A549 (cell line): ENCODE measurements around the gene SCYGR8. TPM values are rescaled to one million over a fixed set of nuclear protein-coding genes. Genes with fewer than 3 reads are reported as not detected.

Experiments
- ATAC-seq, 2 experiments: fragments of 200-7000 bp in 1 of 2; fragments of >200 bp in 1 of 2; cut with Nextera tagmentation in 1 of 2; cut with Tn5 transposase in 1 of 2; 3 replicates each; pipeline versions ENCODE4 v1.8.0 to v1.9.1; 2018 to 2020; ENCODE audit warnings: mild to moderate bottlenecking in 1 of 2, moderate library complexity in 1 of 2
- CTCF ChIA-PET: fragments of 300-600 bp; sonication (Branson Sonifier 250); formaldehyde crosslinking; extraction: SDS; loops from one replicate; lab custom pipeline; 2021; ENCODE audit warnings: antibody characterized with exemption, inconsistent platforms; lab: Yijun Ruan, JAX
- POLR2A ChIA-PET: fragments of 350-600 bp; formaldehyde crosslinking; extraction: SDS; loops from one replicate; lab custom pipeline; 2021; ENCODE audit warnings: antibody characterized with exemption, inconsistent platforms; lab: Yijun Ruan, JAX
- DNase-seq, 2 experiments: peaks; one replicate each; pipeline versions ENCODE4 v3.0.0 to v3.0.0-alpha.2; 2011 to 2016; ENCODE audit warnings: low read depth in 1 of 2, low spot score in 1 of 2
- FAIRE-seq: peaks from 2 replicates; lab custom pipeline; 2011; peaks lifted over from hg19 to GRCh38; lab: Jason Lieb, UNC
- H3K27ac ChIP-seq, 2 experiments: fragments of >200 bp; sonication (Bioruptor Twin); formaldehyde crosslinking; 3 replicates each; pipeline ENCODE4 v1.5.1; 2016 to 2017
- H3K4me1 ChIP-seq: fragments of >200 bp; sonication (Bioruptor Twin); formaldehyde crosslinking; 3 replicates; pipeline ENCODE4 v1.6.1; 2016
- H3K4me2 ChIP-seq: fragments of >200 bp; sonication (Bioruptor Twin); formaldehyde crosslinking; 3 replicates; pipeline ENCODE4 v1.6.1; 2016
- H3K4me3 ChIP-seq: fragments of >200 bp; sonication (Bioruptor Twin); formaldehyde crosslinking; 3 replicates; pipeline ENCODE4 v1.5.1; 2016
- H3K9me3 ChIP-seq: fragments of >200 bp; sonication (Bioruptor Twin); formaldehyde crosslinking; 3 replicates; pipeline ENCODE4 v1.6.1; 2016
- CBX8 ChIP-seq: fragments of 200-600 bp; sonication (generic); IDR thresholded peaks from 2 replicates; pipeline ENCODE4 v1.6.1; 2016
- CHD2 ChIP-seq: fragments of 150-350 bp; IDR thresholded peaks from 2 replicates; pipeline ENCODE4 v1.6.1; 2014; ENCODE audit warnings: low read length; ENCODE audit not compliant: partially characterized antibody
- EP300 ChIP-seq, 2 experiments: fragments of >200 bp; sonication (Bioruptor Twin); formaldehyde crosslinking; IDR thresholded peaks; 2 replicates in 1 of 2; 3 replicates in 1 of 2; pipeline ENCODE4 v1.6.1; 2016 to 2017
- ESRRA ChIP-seq: fragments of 150-350 bp; IDR thresholded peaks from 2 replicates; pipeline ENCODE4 v1.6.1; 2014; ENCODE audit warnings: mild to moderate bottlenecking, low read length, borderline replicate concordance
- FOXS1 ChIP-seq: fragments of 250-450 bp; sonication (Bioruptor Pico); IDR thresholded peaks from 2 replicates; pipeline ENCODE4 v1.5.0; 2020; ENCODE audit warnings: mild to moderate bottlenecking, moderate library complexity
- GATA3 ChIP-seq: IDR thresholded peaks from 2 replicates; pipeline ENCODE4 v1.6.1; 2012; ENCODE audit warnings: borderline replicate concordance
- HEYL ChIP-seq: fragments of 250-450 bp; sonication (Bioruptor Pico); IDR thresholded peaks from 2 replicates; pipeline ENCODE4 v1.8.0; 2021; ENCODE audit warnings: mild to moderate bottlenecking, moderate library complexity
- HOXB13 ChIP-seq: fragments of 250-450 bp; sonication (Bioruptor Pico); IDR thresholded peaks from 2 replicates; pipeline ENCODE4 v1.5.0; 2020; ENCODE audit warnings: low read depth, mild to moderate bottlenecking, moderate library complexity
- JUN ChIP-seq, 2 experiments: fragments of >200 bp; sonication (Bioruptor Twin); formaldehyde crosslinking; IDR thresholded peaks; 2 replicates in 1 of 2; 3 replicates in 1 of 2; pipeline ENCODE4 v1.6.1; 2016 to 2017
- JUNB ChIP-seq: fragments of >200 bp; sonication (Bioruptor Twin); formaldehyde crosslinking; IDR thresholded peaks from 2 replicates; pipeline ENCODE4 v1.6.1; 2016
- KDM1A ChIP-seq: fragments of 200-600 bp; sonication (generic); IDR thresholded peaks from 2 replicates; pipeline ENCODE4 v1.6.1; 2016; ENCODE audit warnings: low read depth, mild to moderate bottlenecking
- MAFK ChIP-seq: fragments of 450-650 bp; IDR thresholded peaks from 2 replicates; pipeline ENCODE4 v1.6.1; 2014; ENCODE audit not compliant: partially characterized antibody
- MAZ ChIP-seq: fragments of 150-350 bp; IDR thresholded peaks from 2 replicates; pipeline ENCODE4 v1.6.1; 2014; ENCODE audit warnings: antibody characterized with exemption, low read depth, low read length, borderline replicate concordance
- MYC ChIP-seq: IDR thresholded peaks from 2 replicates; pipeline ENCODE4 v1.6.1; 2012; ENCODE audit warnings: mild to moderate bottlenecking, inconsistent platforms, low read length, improper control_type of control experiment, borderline replicate concordance
- NFE2L2 ChIP-seq: fragments of 150-350 bp; conservative IDR thresholded peaks from 2 replicates; pipeline ENCODE4 v1.6.1; 2014; ENCODE audit warnings: low read length
- NR3C1 ChIP-seq: fragments of >200 bp; sonication (Bioruptor Twin); formaldehyde crosslinking; IDR thresholded peaks from 3 replicates; pipeline ENCODE4 v1.6.1; 2017
- POLR2A ChIP-seq: IDR thresholded peaks from 2 replicates; pipeline ENCODE4 v1.6.1; 2012; ENCODE audit warnings: mild to moderate bottlenecking, low read length
- POLR2AphosphoS2 ChIP-seq: conservative IDR thresholded peaks from 2 replicates; pipeline ENCODE4 v1.6.1; 2012; ENCODE audit warnings: low read length, improper control_type of control experiment, inconsistent platforms
- ZC3H11A ChIP-seq: fragments of 450-650 bp; IDR thresholded peaks from 2 replicates; pipeline ENCODE4 v1.6.1; 2014; ENCODE audit warnings: antibody characterized with exemption, mild to moderate bottlenecking
- ZFP36 ChIP-seq: fragments of 450-650 bp; IDR thresholded peaks from 2 replicates; pipeline ENCODE4 v1.6.1; 2014; ENCODE audit warnings: borderline replicate concordance; ENCODE audit not compliant: partially characterized antibody
- ZNF302 ChIP-seq: fragments of 250-450 bp; sonication (Bioruptor Pico); IDR thresholded peaks from 2 replicates; pipeline ENCODE4 v1.9.0; 2021; ENCODE audit warnings: inconsistent platforms, mild to moderate bottlenecking, moderate library complexity
- WGBS: methylation state at CpG from one replicate; pipeline ENCODE4 v1.1.6; 2017; ENCODE audit errors: missing lambda C conversion rate; 5-methylcytosine and 5-hydroxymethylcytosine counted together
- polyA minus RNA-seq: library from RNA; depleted of rRNA, polyadenylated mRNA; stranded (reverse); fragments of >200 nt; gene quantifications from 2 replicates; pipeline ENCODE4 v1.2.3, GENCODE V29; 2011; rRNA and poly(A)+ RNA removed
- polyA plus RNA-seq, 4 experiments: library from polyadenylated mRNA; depleted of rRNA in 3 of 4; stranded (reverse); fragments of >200 nt; fragmentation: RNase III in 1 of 4; extraction: RNeasy Plus Mini Kit Qiagen cat#74134 plus additional on column Dnase treatment in 1 of 4; gene quantifications; 2 replicates in 3 of 4; 3 replicates in 1 of 4; pipeline ENCODE4 v1.2.3, GENCODE V29; 2011 to 2017
- TF ChIP-seq, protein P1 (sequence below): IDR thresholded peaks from 2 replicates; pipeline ENCODE4 v1.6.1; 2012; ENCODE audit warnings: low read depth, borderline replicate concordance
- TF ChIP-seq, protein P2 (sequence below): fragments of 200-600 bp; sonication (generic); IDR thresholded peaks from 2 replicates; pipeline ENCODE4 v1.6.1; 2016; ENCODE audit warnings: antibody characterized with exemption, mild to moderate bottlenecking, moderate library complexity
- TF ChIP-seq, protein P3 (sequence below): fragments of >200 bp; sonication (Bioruptor Twin); formaldehyde crosslinking; IDR thresholded peaks from 3 replicates; pipeline ENCODE4 v1.5.1; 2016
- TF ChIP-seq, protein P4 (sequence below): fragments of 250-450 bp; sonication (Bioruptor Pico); IDR thresholded peaks from 2 replicates; pipeline ENCODE4 v1.5.0; 2020; ENCODE audit warnings: low read depth, mild to moderate bottlenecking, moderate library complexity
- TF ChIP-seq, protein P5 (sequence below): IDR thresholded peaks from 2 replicates; pipeline ENCODE4 v1.6.1; 2012
- TF ChIP-seq, protein P6 (sequence below): fragments of 250-450 bp; sonication (Bioruptor Pico); IDR thresholded peaks from 2 replicates; pipeline ENCODE4 v1.5.0; 2021; ENCODE audit warnings: mild to moderate bottlenecking, moderate library complexity, borderline replicate concordance

Gene SCYGR8, protein sequence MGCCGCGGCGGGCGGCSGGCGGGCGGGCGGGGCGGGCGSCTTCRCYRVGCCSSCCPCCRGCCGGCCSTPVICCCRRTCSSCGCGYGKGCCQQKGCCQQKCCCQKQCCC
- polyA plus RNA-seq (2011; rRNA removed) (not detected in 2 replicates), polyA plus RNA-seq (2017; fragmentation: RNase III; extraction: RNeasy Plus Mini Kit Qiagen cat#74134 plus additional on column Dnase treatment) (not detected in 3 replicates), polyA minus RNA-seq (not detected in 2 replicates)
- not detected in 2 replicates for polyA plus RNA-seq (2012; cell fraction: cytosol; rRNA removed)
- polyA plus RNA-seq (2012; cell fraction: nucleus; rRNA removed): not detected in 2 replicates

DNA sequence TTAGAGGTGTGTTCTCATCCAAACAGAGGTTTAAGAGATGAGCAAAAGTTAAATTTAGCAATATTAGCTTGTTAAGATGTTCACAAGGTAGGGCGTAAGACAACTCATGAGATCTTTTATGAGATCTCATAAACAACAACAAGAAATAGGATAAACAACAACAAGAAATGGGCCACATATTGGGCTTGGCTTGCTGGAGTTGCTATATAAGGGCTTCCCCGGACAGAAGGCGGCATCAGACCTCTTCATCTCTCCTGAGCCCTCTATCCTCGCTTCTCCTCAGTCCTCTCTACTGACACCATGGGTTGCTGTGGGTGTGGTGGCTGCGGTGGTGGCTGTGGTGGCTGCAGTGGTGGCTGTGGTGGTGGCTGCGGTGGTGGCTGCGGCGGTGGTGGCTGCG lies at the start of gene SCYGR8:
TSS of gene SCYGR8 (plus strand) at position 301 of the 400 bp plus-strand sequence. CDS start at position 301, 0 bp downstream.
- ATAC-seq: no peak
- no peaks in the 10 kb centered on the region for H3K9me3 ChIP-seq
- FAIRE-seq: no peak
- CTCF ChIA-PET: no interaction called here
- H3K4me3 ChIP-seq: no peak within 1 kb of the TSS
- WGBS: 93% methylated on average over 5 of the region's 9 CpGs
- DNase-seq: no peak
- H3K4me2 ChIP-seq: no peak within 1 kb of the TSS
- H3K27ac ChIP-seq: no peak within 1 kb of the TSS
- H3K4me1 ChIP-seq: no peaks in the 10 kb centered on the region
- POLR2A ChIA-PET: no interaction called here
- TF ChIP-seq FOXS1: no peak
- no peak for TF ChIP-seq POLR2A
- no peak for TF ChIP-seq NR3C1
- no peak for TF ChIP-seq KDM1A
- TF ChIP-seq ESRRA: no peak
- TF ChIP-seq CBX8: no peak
- TF ChIP-seq MYC: no peak
- TF ChIP-seq, protein P1, sequence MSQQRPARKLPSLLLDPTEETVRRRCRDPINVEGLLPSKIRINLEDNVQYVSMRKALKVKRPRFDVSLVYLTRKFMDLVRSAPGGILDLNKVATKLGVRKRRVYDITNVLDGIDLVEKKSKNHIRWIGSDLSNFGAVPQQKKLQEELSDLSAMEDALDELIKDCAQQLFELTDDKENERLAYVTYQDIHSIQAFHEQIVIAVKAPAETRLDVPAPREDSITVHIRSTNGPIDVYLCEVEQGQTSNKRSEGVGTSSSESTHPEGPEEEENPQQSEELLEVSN: no peak
- TF ChIP-seq CHD2: no peak
- TF ChIP-seq ZC3H11A: no peak
- no peak for TF ChIP-seq MAFK
- TF ChIP-seq GATA3: no peak
- TF ChIP-seq, all 56 proteins: peak for 0

DNA sequence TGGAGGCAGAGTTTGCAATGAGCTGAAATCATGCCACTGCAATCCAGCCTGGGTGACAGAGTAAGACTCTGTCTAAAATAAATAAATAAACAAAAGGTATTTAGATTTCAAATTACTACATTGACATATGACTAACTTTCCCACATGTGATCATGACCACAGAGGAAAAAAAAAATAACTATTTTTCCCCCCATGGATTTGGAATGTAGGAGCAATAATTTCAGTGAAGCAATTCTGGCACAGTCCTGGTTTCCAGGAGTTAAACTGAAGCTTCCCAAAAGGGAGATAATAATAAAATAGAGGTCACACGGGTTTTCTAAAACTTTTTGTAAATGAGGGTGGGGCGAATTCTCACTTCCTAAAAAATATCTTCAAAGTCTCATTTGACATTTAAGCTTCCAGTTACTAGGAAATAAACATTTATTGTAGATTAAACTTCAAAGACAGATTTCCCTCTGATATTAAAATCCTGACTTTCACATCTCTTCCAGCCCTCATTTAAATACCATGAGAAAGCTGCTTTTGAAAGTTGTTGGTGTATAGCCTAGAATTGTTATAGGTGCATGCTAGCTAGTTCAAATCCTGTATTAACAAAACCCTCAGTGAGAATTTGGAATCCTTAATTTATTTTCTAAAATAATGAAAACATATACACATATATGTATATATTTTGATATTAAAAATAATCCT lies 48.6 kb upstream of the SCYGR8 start:
- FAIRE-seq: no peak
- no peak for DNase-seq
- H3K4me1 ChIP-seq: no peaks in the 10 kb centered on the region
- no peak overlapping the region for H3K27ac ChIP-seq
- CTCF ChIA-PET: interaction anchor here (0.7 to 2.1 kb wide), 2 partner anchors 17 to 39 kb away, joined by 4 to 5 read pairs; no protein-coding TSS in a partner anchor
- no peak for ATAC-seq
- H3K4me3 ChIP-seq: no peak overlapping the region
- 79% methylated on average over 2 of the region's 2 CpGs for WGBS
- H3K4me2 ChIP-seq: no peak overlapping the region
- POLR2A ChIA-PET: no interaction called here
- no peaks in the 10 kb centered on the region for H3K9me3 ChIP-seq
- TF ChIP-seq JUN (IDR thresholded peaks at IDR 0.05): no peak
- TF ChIP-seq, protein P2, sequence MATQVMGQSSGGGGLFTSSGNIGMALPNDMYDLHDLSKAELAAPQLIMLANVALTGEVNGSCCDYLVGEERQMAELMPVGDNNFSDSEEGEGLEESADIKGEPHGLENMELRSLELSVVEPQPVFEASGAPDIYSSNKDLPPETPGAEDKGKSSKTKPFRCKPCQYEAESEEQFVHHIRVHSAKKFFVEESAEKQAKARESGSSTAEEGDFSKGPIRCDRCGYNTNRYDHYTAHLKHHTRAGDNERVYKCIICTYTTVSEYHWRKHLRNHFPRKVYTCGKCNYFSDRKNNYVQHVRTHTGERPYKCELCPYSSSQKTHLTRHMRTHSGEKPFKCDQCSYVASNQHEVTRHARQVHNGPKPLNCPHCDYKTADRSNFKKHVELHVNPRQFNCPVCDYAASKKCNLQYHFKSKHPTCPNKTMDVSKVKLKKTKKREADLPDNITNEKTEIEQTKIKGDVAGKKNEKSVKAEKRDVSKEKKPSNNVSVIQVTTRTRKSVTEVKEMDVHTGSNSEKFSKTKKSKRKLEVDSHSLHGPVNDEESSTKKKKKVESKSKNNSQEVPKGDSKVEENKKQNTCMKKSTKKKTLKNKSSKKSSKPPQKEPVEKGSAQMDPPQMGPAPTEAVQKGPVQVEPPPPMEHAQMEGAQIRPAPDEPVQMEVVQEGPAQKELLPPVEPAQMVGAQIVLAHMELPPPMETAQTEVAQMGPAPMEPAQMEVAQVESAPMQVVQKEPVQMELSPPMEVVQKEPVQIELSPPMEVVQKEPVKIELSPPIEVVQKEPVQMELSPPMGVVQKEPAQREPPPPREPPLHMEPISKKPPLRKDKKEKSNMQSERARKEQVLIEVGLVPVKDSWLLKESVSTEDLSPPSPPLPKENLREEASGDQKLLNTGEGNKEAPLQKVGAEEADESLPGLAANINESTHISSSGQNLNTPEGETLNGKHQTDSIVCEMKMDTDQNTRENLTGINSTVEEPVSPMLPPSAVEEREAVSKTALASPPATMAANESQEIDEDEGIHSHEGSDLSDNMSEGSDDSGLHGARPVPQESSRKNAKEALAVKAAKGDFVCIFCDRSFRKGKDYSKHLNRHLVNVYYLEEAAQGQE: no peak
- no peak for TF ChIP-seq MYC
- TF ChIP-seq POLR2A: no peak
- TF ChIP-seq ZNF302 (CRISPR knock-in tag): no peak
- TF ChIP-seq ZFP36: no peak
- no peak for TF ChIP-seq NFE2L2
- TF ChIP-seq EP300 (IDR thresholded peaks at IDR 0.05): no peak
- TF ChIP-seq, protein P3, sequence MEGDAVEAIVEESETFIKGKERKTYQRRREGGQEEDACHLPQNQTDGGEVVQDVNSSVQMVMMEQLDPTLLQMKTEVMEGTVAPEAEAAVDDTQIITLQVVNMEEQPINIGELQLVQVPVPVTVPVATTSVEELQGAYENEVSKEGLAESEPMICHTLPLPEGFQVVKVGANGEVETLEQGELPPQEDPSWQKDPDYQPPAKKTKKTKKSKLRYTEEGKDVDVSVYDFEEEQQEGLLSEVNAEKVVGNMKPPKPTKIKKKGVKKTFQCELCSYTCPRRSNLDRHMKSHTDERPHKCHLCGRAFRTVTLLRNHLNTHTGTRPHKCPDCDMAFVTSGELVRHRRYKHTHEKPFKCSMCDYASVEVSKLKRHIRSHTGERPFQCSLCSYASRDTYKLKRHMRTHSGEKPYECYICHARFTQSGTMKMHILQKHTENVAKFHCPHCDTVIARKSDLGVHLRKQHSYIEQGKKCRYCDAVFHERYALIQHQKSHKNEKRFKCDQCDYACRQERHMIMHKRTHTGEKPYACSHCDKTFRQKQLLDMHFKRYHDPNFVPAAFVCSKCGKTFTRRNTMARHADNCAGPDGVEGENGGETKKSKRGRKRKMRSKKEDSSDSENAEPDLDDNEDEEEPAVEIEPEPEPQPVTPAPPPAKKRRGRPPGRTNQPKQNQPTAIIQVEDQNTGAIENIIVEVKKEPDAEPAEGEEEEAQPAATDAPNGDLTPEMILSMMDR: no peak
- no peak for TF ChIP-seq HOXB13 (CRISPR knock-in tag)
- TF ChIP-seq, protein P4, sequence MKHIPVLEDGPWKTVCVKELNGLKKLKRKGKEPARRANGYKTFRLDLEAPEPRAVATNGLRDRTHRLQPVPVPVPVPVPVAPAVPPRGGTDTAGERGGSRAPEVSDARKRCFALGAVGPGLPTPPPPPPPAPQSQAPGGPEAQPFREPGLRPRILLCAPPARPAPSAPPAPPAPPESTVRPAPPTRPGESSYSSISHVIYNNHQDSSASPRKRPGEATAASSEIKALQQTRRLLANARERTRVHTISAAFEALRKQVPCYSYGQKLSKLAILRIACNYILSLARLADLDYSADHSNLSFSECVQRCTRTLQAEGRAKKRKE (CRISPR knock-in tag): no peak
- TF ChIP-seq JUNB: no peak
- no peak for TF ChIP-seq POLR2AphosphoS2
- TF ChIP-seq MAFK: no peak
- TF ChIP-seq FOXS1: no peak
- no peak for TF ChIP-seq HEYL (CRISPR knock-in tag)
- TF ChIP-seq, protein P5, sequence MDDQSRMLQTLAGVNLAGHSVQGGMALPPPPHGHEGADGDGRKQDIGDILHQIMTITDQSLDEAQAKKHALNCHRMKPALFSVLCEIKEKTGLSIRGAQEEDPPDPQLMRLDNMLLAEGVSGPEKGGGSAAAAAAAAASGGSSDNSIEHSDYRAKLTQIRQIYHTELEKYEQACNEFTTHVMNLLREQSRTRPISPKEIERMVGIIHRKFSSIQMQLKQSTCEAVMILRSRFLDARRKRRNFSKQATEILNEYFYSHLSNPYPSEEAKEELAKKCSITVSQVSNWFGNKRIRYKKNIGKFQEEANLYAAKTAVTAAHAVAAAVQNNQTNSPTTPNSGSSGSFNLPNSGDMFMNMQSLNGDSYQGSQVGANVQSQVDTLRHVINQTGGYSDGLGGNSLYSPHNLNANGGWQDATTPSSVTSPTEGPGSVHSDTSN: no peak
- TF ChIP-seq, protein P6, sequence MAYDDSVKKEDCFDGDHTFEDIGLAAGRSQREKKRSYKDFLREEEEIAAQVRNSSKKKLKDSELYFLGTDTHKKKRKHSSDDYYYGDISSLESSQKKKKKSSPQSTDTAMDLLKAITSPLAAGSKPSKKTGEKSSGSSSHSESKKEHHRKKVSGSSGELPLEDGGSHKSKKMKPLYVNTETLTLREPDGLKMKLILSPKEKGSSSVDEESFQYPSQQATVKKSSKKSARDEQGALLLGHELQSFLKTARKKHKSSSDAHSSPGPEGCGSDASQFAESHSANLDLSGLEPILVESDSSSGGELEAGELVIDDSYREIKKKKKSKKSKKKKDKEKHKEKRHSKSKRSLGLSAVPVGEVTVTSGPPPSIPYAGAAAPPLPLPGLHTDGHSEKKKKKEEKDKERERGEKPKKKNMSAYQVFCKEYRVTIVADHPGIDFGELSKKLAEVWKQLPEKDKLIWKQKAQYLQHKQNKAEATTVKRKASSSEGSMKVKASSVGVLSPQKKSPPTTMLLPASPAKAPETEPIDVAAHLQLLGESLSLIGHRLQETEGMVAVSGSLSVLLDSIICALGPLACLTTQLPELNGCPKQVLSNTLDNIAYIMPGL (CRISPR knock-in tag): no peak
- TF ChIP-seq MAZ: no peak
